Urothelium cell line (cell line): ENCODE measurements around the gene LRCH4.

Source experiments
- DNase-seq: peaks from one replicate; pipeline ENCODE4 v3.0.0; 2011; ENCODE audit warnings: low spot score, mixed read lengths
- FAIRE-seq: peaks from 2 replicates; lab custom pipeline; 2011; peaks lifted over from hg19 to GRCh38; lab: Jason Lieb, UNC

Gene LRCH4

DNA sequence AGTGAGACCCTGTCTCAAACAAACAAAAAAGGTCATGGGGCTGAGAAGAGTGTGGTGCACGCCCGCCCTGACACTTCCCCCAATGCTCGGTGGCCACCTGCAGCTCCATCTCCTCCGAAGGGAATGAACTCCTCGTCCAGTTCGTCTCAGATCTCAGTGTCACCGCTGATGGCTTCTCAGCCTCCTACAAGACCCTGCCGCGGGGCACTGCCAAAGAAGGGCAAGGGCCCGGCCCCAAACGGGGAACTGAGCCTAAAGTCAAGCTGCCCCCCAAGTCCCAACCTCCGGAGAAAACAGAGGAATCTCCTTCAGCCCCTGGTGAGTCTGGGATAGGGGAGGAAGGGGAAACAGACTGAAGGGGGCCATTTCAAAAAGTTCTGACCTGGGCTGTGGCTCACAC is 20.4 kb upstream of the LRCH4 start:
- no peak for DNase-seq
- no peak for FAIRE-seq

DNA sequence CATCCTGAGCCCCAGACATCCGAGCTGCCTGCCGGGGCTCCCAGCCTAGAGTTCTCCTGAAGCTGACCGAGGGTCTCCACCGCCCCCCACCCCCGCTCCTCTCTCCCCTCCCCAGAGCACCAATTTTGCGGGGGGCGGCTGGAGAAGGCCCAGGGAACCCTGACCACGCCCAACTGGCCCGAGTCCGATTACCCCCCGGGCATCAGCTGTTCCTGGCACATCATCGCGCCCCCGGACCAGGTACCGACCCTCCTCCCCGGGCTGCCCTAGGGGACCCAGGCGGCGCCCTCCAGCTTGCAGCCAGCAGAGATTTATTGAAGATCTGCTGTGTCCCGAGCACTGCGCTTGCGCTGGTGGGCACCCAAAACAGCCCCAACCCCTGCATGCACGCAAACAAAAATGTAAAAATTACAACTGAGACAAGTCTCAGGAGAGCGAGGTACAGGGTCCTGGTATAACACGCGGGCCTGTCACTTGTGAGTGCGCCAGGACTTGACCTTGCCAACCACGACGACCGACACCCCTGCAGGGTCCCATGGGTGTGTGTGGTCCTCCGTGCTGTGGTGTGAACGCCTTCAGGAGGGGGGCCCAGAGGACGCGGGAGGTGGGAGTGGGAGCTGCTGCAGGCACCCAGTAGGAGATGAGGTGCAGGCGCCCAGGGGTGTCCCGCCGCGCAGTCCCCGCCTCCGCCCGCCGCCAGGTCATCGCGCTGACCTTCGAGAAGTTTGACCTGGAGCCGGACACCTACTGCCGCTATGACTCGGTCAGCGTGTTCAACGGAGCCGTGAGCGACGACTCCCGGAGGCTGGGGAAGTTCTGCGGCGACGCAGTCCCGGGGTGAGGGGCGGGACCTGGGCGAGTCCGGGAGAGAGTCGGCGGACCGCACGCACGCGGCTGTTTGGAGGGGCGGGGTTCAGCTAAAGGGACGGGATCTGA is 19.3 kb upstream of the LRCH4 start:
- FAIRE-seq (no peak), DNase-seq (no peak)

DNA sequence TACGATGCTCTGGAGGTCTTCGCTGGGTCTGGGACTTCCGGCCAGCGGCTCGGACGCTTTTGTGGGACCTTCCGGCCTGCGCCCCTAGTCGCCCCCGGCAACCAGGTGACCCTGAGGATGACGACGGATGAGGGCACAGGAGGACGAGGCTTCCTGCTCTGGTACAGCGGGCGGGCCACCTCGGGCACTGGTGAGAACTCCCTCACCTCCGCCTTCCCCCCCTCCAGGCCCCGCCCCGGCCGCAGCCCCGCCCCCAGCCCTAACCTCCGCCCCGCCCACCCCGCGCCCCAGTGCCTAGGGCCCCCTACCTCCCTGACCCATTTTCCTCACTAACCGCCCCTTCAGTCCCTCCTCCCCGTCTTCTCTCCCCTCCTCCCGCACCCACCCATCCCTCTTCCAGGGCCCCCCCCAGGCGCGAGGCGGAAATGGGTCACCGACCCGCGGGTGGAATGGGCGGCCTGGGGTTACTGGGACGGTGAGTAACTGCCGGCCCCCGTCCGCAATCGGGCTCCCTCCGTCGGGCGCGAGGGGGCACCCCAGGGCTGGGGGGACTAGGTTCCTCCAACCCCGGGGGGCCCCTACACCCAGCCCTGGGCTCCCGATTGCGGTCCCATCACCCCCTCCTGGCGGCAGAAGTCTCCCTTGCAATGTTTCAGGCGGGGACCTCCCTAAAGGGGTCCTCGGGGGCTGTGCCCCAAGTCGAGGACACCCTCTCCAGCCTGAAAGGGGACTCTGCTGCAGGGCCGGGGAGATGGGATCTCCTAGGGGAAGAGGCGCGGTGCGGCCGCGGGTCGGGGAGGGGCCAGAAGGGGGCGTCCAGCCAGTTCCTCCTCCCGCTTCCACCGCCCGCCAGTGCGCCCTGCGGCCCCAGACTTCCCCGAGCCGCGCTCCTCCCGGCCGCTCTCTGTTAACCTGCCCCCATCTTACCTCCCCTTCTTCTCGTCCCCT is 18.4 kb upstream of the LRCH4 start:
- FAIRE-seq: peak; percentile 37
- peak; percentile 95 for DNase-seq

DNA sequence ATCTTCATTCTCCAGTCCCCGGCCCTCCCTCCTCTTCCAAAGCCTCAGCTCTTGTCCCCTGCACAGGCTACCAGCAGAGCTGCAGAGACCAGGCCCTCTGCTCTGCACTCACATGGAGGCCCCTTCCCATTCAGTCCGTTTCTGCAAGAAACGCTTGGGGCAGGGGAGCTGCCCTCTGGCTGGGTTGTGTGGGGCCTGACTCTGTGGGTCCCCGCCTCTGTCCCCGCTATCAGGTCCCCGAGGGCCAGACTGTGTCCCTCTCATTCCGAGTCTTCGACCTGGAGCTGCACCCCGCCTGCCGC is 17.7 kb upstream of the LRCH4 start:
- DNase-seq: peak; percentile 56

DNA sequence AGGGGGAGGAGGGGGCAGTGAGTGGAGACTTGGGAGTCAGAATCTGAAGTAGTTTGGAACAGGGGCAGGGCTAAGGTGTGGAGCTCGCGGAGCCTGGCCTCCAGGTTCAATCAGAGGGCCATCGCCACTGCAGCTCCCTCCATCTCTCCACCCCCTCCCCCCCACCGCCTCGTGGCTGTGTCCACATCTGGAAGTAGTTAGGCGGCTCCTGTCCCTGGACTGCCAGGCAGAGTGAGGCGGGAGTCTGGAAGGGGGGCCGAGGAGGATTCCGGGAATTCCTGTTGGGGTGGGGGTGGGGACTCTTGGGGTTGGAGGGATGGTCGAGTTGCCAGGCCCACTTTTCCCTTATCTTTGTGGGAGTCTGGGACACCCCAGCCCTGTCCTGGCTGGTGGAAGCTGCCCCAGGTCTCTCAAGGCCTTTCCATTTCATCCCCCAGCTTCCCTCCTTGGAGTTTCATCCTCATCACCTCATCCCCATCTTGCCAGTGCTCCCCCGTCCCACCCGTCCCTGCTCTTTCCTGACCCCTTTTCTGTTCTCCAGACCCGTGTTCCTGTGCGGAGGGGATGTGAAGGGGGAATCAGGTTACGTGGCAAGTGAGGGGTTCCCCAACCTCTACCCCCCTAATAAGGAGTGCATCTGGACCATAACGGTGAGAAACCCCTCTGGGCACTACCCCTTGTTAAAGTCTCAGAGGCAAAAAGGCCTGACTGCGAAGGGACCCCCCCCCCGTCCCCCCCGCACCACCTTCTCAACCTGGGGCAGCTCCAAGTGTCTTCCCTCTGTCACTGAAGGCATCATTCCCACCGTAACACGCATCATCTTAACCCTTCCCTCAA is 17.2 kb upstream of the LRCH4 start:
- FAIRE-seq (peak; percentile 69), DNase-seq (peak; percentile 82)

More for the DNA sequence above, 17.7 kb upstream of the LRCH4 start:
- FAIRE-seq: no peak

DNA sequence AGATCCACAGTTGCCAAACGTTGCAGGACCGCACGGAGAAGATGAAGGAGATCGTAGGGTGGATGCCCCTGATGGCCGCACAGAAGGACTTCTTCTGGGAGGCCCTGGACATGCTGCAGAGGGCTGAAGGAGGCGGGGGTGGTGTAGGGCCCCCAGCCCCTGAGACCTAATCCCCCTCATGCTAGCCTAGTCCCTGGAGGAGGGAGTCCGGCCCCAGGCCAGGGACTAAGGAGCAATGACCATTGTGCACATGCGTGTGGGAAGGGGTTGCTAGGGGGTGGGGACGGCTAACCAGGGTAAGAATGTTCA is 14.8 kb upstream of the LRCH4 start:
- DNase-seq: no peak
- FAIRE-seq: no peak

DNA sequence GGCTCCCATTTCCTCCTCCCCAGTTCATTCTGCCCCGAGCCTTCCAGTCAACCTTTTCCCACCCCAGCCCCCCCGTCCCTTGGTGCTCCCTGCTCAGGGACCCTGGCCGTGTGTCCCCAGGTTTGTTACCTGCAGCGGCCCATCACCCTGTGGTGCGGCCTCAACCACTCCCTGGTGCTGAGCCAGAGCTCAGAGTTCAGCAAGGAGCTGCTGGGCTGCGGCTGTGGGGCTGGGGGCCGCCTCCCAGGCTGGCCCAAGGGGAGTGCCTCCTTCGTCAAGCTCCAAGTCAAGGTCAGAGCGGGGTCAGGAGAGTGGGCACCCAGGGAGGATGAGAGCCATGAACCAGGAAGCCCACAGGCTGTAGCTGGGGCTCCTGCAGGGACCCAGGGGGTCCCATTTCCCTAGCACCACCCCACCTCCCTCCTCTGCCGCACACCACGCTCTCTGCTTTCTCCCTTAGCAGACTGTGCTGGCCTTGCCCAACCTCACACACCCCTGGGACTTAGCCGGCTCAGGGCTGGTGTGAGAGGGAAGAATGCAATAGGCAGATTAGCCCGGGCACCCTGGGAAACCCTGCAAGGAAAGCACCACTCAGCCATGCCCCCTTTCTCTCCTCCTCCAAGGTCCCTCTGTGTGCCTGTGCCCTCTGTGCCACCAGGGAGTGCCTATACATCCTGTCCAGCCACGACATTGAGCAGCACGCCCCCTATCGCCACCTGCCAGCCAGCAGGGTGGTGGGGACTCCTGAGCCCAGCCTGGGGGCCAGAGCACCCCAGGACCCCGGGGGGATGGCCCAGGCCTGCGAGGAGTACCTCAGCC is 14.2 kb upstream of the LRCH4 start:
- DNase-seq: no peak
- FAIRE-seq: no peak

DNA sequence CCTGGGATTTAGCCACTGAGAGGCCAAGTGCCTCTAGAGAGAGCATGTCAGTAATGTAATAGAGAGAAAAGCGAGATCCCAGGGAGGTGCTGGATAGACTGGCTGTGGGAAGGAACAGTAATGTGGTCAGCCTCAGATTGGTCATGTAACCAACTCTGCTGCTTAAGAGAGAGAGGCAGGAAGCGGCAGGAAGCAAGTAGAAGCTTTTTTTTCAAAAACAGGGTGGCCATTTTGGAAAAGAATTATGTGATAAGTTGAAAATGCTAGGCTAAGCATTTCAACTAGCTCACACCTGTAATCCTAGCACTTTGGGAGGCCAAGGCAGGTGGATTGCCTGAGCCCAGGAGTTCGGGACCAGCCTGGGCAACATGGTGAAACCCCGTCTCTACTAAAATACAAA is 12.5 kb upstream of the LRCH4 start:
- DNase-seq: no peak
- no peak for FAIRE-seq

DNA sequence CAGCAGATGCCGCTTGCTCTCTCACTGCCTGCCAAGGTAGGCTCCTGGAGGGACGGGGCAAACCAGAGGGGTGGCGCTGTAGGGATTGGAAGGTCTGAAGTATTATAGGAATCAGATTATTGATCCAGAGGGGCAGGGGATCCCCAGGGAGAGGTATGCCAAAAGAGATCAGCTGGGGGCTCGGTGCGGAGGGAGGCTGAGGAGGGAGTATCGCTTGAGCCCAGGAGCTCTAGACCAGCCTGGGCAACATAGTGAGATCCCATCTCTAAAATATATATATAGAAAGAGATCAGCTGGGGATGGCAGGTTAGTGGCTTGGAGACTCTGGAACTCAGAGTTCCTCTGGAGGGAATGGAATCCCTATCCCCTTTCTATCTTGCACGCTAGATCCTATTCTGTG is 9.3 kb upstream of the LRCH4 start:
- DNase-seq: no peak
- FAIRE-seq: no peak

DNA sequence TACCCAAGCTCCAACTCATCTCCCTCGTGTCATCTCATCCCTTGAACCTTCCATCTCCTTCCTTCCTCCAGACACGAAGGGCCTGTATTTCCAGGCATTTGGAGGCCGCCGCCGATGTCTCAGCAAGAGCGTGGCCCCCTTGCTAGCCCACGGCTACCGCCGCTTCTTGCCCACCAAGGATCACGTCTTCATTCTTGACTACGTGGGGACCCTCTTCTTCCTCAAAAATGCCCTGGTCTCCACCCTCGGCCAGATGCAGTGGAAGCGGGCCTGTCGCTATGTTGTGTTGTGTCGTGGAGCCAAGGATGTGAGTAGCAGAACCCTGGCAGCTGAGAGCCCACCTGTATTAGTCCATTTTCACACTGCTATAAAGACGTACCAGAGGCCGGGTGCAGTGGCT is 5.7 kb upstream of the LRCH4 start:
- no peak for FAIRE-seq
- DNase-seq: no peak

DNA sequence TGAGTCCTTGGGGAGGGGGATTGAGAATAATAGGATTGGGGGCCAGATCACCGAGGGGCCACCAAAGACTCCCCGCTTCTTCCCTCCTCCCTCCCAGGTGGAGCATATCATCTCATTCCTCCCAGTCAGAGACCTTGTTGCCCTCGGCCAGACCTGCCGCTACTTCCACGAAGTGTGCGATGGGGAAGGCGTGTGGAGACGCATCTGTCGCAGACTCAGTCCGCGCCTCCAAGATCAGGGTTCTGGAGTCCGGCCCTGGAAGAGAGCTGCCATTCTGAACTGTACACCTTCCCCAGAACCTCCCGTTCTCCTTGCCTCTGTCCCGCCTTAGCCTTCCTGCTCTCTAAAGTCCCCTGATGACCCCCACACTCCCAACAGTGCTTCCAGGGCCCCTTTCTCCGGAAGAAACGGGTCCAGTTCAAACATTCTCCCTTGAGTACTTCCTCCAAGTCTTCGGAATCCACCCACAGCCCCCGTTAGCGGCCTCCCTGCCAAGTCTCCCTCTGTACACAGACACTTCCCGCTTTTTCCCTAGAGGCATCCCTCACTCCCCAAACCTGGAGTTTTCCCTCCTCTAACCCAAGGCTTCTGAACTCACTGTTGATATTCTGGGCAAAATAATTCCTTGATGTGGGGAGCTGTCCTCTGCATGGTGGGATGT is 4.3 kb upstream of the LRCH4 start:
- DNase-seq (no peak), FAIRE-seq (no peak)

DNA sequence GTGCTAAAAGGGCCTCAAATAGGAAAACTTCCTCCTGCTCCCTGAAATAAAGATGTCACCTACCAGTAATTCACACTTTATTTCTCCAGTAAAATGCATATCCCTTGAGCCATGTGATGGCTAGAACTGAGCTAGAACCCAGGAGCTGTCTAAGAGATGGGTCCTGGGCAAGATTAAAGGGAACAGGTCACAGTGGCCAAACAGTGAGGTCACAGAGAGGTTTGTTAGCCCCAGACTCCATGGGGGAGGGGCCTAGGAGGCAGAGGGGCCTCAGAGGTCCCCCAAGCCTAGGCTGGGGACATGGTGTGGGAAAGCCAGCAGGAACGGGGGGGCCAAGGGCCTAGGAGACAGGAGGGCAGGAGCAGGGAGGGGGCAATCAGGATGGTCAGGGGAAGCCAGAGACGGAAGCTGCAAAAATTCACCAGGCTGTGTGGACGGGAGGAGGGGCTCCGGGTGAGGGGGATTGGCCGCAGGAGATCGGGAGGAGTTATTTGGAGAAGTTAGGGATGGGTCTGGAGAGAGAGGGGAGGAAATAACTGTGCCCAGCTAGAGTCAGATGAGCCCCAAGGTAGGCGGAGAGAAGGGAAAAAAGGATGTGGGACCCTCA is 3.5 kb upstream of the LRCH4 start:
- DNase-seq (no peak), FAIRE-seq (no peak)

DNA sequence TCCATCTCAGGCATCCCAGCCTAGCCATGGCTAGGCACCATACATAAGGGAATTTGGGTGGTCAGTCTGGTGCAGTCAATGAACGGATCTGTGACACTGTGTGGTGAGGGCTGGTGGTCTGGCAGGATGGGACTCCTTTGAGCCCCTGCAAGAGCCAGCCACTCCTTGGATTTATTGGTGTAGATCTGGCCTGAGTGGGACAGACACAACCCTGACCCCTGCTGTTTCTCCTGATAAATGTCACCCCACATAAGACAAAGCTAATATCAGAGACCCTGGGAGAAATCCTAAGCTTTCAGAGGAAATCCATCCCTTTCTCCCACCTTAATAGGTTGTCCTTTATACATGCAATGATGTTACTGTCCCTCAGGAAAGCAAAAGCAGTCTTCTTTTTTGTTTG is 2.5 kb upstream of the LRCH4 start:
- DNase-seq (peak; percentile 45), FAIRE-seq (no peak)

DNA sequence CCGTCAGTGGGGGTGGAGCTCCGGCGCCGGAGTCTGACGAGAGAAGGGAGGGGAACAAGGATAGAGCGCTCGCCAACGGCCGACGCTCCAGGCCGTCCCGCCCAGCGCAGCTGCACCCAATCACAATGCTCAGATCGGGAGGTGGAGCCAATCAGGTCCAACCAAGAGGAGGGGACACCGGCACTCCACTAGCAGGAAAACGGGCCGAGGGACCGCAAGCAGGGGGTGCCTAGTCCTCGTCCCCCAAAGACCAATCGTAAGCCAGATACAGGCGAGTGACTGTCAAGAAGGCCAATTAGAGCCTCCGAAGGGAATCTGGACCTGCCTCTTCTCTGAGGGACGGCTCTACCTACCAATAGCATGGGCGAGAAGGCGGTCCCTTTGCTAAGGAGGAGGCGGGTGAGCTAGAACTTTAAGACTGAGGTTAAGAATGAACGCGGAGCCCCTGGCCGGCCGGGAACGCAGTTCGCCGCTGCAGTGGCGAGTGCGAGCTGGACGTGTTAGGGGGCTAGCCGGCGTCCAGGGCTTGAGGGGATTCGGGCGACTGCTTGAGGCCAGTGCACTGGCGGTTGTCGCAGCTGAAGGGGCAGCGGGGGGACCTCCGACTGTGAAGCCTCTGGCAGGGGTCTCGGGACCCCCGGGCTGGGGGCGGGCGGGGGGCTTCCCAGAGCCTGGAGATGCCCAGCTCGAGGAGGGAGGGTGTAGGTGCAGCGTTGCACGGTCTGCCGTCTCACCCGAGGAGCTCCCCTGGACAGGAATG is 517 bp upstream of the LRCH4 start, which contains the start of gene FBXO24:
Gene FBXO24 (plus strand): TSS at position 63 of the 760 bp plus-strand sequence. CDS start 298 bp downstream, at position 361.
- FAIRE-seq: peak; percentile 99
- DNase-seq: peak; percentile 100

DNA sequence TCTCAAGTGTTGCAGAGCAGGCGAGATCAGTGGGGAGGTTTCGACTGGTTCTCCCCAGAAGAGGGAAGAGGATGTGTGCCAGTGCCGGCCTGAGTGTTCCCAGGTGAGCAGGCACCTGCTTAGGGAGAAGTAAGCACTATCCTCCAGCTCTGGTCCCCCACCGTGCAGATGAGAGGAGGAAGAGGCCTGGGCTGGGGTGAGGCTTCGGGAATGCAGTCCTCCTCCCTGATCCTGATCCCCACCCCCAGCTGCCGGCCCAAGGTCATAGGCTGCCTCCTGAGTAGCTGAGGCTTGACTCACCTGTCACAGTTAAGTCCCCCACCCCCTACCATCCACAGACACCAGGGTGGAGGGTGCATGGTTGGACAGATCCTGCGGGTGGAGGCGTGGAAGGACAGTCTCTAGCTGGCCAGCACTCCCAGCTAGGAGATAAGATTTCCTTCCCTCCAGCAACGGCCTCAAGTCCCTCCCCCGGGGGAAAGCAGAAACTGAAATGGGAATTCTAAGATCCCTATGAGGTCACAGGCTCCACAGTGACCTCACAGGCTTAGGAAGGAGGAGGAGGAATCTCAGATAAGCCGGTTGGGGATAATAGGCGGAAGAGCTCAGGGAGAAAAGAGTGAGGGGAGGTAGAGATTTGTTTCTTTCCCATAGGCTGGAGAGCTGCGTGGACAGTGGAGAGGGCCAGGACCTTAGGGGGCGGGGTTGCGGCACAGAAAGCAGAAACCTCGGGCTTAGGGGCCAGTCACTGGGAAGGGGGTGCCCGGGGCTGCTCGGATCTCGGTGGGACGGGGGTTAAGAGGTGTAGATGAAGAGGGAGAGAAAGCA is 1.0 kb downstream of the LRCH4 start:
- peak; percentile 92 for FAIRE-seq
- peak; percentile 68 for DNase-seq

DNA sequence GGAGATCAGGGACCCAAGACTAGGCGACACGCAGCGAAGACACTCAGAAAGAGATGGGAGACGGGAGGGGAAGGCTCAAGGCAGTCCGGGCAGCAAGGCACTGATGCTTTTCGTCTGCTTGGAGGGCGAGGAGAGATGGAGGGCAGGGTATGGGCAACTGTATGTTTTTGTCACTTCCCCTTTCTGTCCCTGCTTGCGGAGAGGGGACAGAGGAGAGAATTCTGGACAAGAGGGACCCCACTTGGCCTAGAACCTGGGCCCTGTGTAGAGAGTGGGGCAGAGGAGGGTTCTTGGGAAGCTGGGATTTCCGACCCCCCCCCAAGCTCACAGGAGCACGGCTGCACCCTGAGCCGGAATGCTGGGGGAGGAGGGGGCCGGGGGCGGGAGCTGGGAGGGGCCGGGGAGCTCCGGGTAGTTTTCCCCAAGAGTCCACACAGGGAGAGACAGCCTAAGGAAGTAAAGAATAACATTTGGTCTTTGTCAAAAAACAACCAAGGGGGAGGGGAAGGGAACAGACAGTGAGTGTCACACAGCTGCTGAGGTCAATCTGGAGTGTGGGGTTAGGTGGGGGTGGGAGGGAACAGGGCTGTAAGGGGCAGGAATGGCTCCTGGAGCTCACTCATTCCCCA is 1.8 kb downstream of the LRCH4 start:
- FAIRE-seq (peak; percentile 48), DNase-seq (peak; percentile 57)
